Activated naive CD4-positive, alpha-beta T cell treated with Interleukin-2 at 50 U/mL for 16 hours (primary cell): Measurements from ENCODE around the gene PLEKHA4.
A peak's percentile ranks its signal among the peaks of the same experiment; 100 is the strongest.
"Not testable (repeated sequence)": the region's sequence is repeated elsewhere in the genome, so short reads cannot be mapped to it uniquely, and the experiment has no call there.

Experiments used
- DNase-seq: peaks from one replicate; pipeline ENCODE4 v3.0.0-alpha.2; 2020

The PLEKHA4 gene

GRCh38 chr19:48861313-48861712 lies 7.1 kb downstream of the PLEKHA4 start:
- DNase-seq: no peak

- DNase-seq: no peak
Measured at GRCh38 chr19:48859711-48860572, 8.5 kb downstream of the PLEKHA4 start.

- peak; percentile 80 for DNase-seq
Measured at GRCh38 chr19:48858984-48859710, 9.3 kb downstream of the PLEKHA4 start.

GRCh38 chr19:48856921-48857320 lies 11.5 kb downstream of the PLEKHA4 start:
- no peak for DNase-seq

- no peak for DNase-seq
Measured at GRCh38 chr19:48854103-48854502, 14.3 kb downstream of the PLEKHA4 start.

GRCh38 chr19:48853483-48853882 lies 14.9 kb downstream of the PLEKHA4 start:
- no peak for DNase-seq

GRCh38 chr19:48852292-48852691 lies 16.1 kb downstream of the PLEKHA4 start:
- no peak for DNase-seq

GRCh38 chr19:48846659-48847058 lies 21.8 kb downstream of the PLEKHA4 start:
- DNase-seq: not testable (repeated sequence)

- DNase-seq: no peak
Measured at GRCh38 chr19:48845384-48845783, 23.0 kb downstream of the PLEKHA4 start.

- DNase-seq: no peak
Measured at GRCh38 chr19:48844472-48844871, 23.9 kb downstream of the PLEKHA4 start.

- DNase-seq: peak; percentile 33
Measured at GRCh38 chr19:48842789-48843162, 25.6 kb downstream of the PLEKHA4 start.

- no peak for DNase-seq
Measured at GRCh38 chr19:48841571-48841970, 26.8 kb downstream of the PLEKHA4 start.

- DNase-seq: no peak
Measured at GRCh38 chr19:48841047-48841446, 27.4 kb downstream of the PLEKHA4 start.

GRCh38 chr19:48837687-48838086 lies 30.7 kb downstream of the PLEKHA4 start:
- no peak for DNase-seq

- peak; percentile 79 for DNase-seq
Measured at GRCh38 chr19:48837051-48837524, 31.3 kb downstream of the PLEKHA4 start.

GRCh38 chr19:48836089-48837017 lies 32.1 kb downstream of the PLEKHA4 start, which contains the start of gene HSD17B14:
Gene HSD17B14 (minus strand): TSS chr19:48836491. CDS start chr19:48836411, 80 bp downstream.
- DNase-seq: no peak

- DNase-seq: peak; percentile 95
Measured at GRCh38 chr19:48835734-48836088, 32.7 kb downstream of the PLEKHA4 start.

- no peak for DNase-seq
Measured at GRCh38 chr19:48833977-48834376, 34.4 kb downstream of the PLEKHA4 start.

GRCh38 chr19:48833049-48833448 lies 35.4 kb downstream of the PLEKHA4 start:
- DNase-seq: no peak

- no peak for DNase-seq
Measured at GRCh38 chr19:48830965-48831364, 37.5 kb downstream of the PLEKHA4 start.

- DNase-seq: no peak
Measured at GRCh38 chr19:48830088-48830487, 38.3 kb downstream of the PLEKHA4 start.

GRCh38 chr19:48826606-48827020 lies 41.8 kb downstream of the PLEKHA4 start:
- DNase-seq: no peak

GRCh38 chr19:48822514-48822913 lies 45.9 kb downstream of the PLEKHA4 start:
- DNase-seq: no peak
